Adrenal gland (tissue), 12 donors: ENCODE results near the gene HSPBAP1. TPM values are rescaled to one million over a fixed set of nuclear protein-coding genes. Genes with fewer than 3 reads are reported as not detected.
"Not testable (repeated sequence)": the region's sequence is repeated elsewhere in the genome, so short reads cannot be mapped to it uniquely, and the experiment has no call there.

ENCODE experiments used
- DNase-seq, 7 donors: peaks; one replicate each; pipeline ENCODE4 v3.0.0-alpha.2; 2019 to 2020
- H3K27ac ChIP-seq, 5 donors: fragments of 200-600 bp; sonication (generic) in 4 of 5; 1 replicate in 3 of 5; 2 replicates in 2 of 5; pipeline versions ENCODE4 v1.5.1 to v1.8.0; 2016 to 2020; ENCODE audit warnings: mild to moderate bottlenecking in 1 of 5
- H3K27me3 ChIP-seq: fragments of 200-600 bp; 2 replicates; pipeline ENCODE4 v1.8.0; 2021
- H3K36me3 ChIP-seq, 2 donors: fragments of 200-600 bp; replicated peaks in 1 of 2; 1 replicate in 1 of 2; 2 replicates in 1 of 2; pipeline versions ENCODE4 v1.5.1 to v1.8.0; 2018 to 2022
- H3K4me1 ChIP-seq, 2 donors: fragments of 200-600 bp; replicated peaks in 1 of 2; 1 replicate in 1 of 2; 2 replicates in 1 of 2; pipeline versions ENCODE4 v1.5.1 to v1.8.0; 2018 to 2021
- H3K4me3 ChIP-seq, 4 donors: fragments of 200-600 bp; sonication (generic) in 3 of 4; one replicate each; pipeline ENCODE4 v1.5.1; 2016 to 2018
- H3K9me3 ChIP-seq, 3 donors: fragments of 200-600 bp; sonication (generic) in 1 of 3; replicated peaks in 1 of 3; 1 replicate in 2 of 3; 2 replicates in 1 of 3; pipeline versions ENCODE4 v1.5.1 to v1.8.0; 2016 to 2021
- CTCF ChIP-seq, 6 experiments: fragments of 450-650 bp in 4 of 6; fragments of 200-600 bp in 2 of 6; sonication (generic) in 1 of 6; IDR thresholded peaks; 1 replicate in 5 of 6; 2 replicates in 1 of 6; pipeline versions ENCODE4 v1.5.1 to v1.8.0; 2016 to 2021; ENCODE audit warnings: antibody characterized with exemption in 6 of 6, mild to moderate bottlenecking in 2 of 6, moderate library complexity in 1 of 6
- POLR2A ChIP-seq, 2 donors: fragments of 450-650 bp; IDR thresholded peaks; one replicate each; pipeline ENCODE4 v1.6.1; 2017; ENCODE audit warnings: antibody characterized with exemption in 2 of 2, mild to moderate bottlenecking in 2 of 2, moderate library complexity in 1 of 2
- WGBS, 4 donors: extraction: QIAGEN DNeasy Blood & Tissue Kit in 2 of 4; methylation state at CpG; one replicate each; pipeline versions ENCODE4 v1.1.5 to v1.1.7; 2013 to 2017; 5-methylcytosine and 5-hydroxymethylcytosine counted together
- intact Hi-C, 2 donors: fragments of 100-400 bp; cut with DNase I; formaldehyde crosslinking; loops; one replicate each; pipeline versions ENCODE4 v1.14.1 to v1.15.0; 2022 to 2023
- polyA plus RNA-seq, 3 donors: library from polyadenylated mRNA; stranded (reverse); fragments of 200-250 nt in 2 of 3; fragments of 350-450 nt in 1 of 3; fragmentation: Illumina TruSeq in 1 of 3; extraction: RNeasy Lipid Tissue Mini Kit (QIAGEN cat#74804) in 1 of 3; gene quantifications; one replicate each; pipeline ENCODE4 v1.2.3, GENCODE V29; 2013 to 2014
- total RNA-seq, 9 donors: library from RNA; depleted of rRNA in 4 of 9; stranded (reverse); fragments of >200 nt in 4 of 9; fragments of 120-200 nt in 1 of 9; fragmentation: NEBNext Ultra II Directional in 1 of 9; extraction: Animal tissue kit (Norgen Biotek cat#: 25700) in 1 of 9; gene quantifications; one replicate each; pipeline versions ENCODE4 v1.1.0 to v1.2.4, GENCODE V29; 2013 to 2023
- donor health status: healthy with polysubstance abuse.
- donor health status: Bipolar disorder and iron deficiency.
- donor health status: DM: yes; HTN: yes; CAD: no.
- donor health status: DM: no; HTN: no; CAD: no.
- donor health status: DM: no; HTN: no; CAD: no.
- donor health status: DM: yes; HTN: yes; CAD: no.

Gene HSPBAP1
- total and polyA plus RNA-seq, 12 donors = 3.9 to 40.2 (median 10.3) TPM

DNA sequence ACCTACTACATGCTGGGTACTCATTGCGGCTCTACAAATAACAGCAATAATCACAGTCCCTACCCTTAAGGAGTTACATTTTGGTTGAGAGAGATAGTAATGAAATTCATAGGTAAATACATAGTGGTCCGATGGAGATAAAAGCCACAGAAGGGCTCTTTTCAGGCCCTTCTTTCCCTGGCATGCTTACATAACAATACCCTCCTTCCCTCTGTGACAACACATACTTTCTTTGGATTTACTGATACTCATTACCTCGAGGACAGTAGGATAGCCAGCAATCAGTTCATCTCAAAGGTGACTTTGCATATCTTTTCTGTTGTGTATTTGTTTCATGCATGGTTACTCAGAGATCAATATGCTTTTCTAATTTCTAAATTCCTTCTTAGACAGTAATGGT lies 54.5 kb downstream of the HSPBAP1 start:
- 80 to 93% (median 88%) methylated on average over 3 of the region's 3 CpGs for WGBS, 4 donors
- TF ChIP-seq CTCF (IDR thresholded peaks at IDR 0.05) (no peak), POLR2A (IDR thresholded peaks at IDR 0.05) (no peak)
- no peak overlapping the region for H3K27ac ChIP-seq
- no peaks in the 10 kb centered on the region for H3K9me3 ChIP-seq
- no peaks in the 10 kb centered on the region for H3K4me1 ChIP-seq
- H3K36me3 ChIP-seq = peaks cover 0 to 12% of the 10 kb centered on the region in 2 donors
- intact Hi-C loops = no loop called here
- DNase-seq = no peak
- H3K4me3 ChIP-seq = no peak overlapping the region
- H3K27me3 ChIP-seq = no peaks in the 10 kb centered on the region

DNA sequence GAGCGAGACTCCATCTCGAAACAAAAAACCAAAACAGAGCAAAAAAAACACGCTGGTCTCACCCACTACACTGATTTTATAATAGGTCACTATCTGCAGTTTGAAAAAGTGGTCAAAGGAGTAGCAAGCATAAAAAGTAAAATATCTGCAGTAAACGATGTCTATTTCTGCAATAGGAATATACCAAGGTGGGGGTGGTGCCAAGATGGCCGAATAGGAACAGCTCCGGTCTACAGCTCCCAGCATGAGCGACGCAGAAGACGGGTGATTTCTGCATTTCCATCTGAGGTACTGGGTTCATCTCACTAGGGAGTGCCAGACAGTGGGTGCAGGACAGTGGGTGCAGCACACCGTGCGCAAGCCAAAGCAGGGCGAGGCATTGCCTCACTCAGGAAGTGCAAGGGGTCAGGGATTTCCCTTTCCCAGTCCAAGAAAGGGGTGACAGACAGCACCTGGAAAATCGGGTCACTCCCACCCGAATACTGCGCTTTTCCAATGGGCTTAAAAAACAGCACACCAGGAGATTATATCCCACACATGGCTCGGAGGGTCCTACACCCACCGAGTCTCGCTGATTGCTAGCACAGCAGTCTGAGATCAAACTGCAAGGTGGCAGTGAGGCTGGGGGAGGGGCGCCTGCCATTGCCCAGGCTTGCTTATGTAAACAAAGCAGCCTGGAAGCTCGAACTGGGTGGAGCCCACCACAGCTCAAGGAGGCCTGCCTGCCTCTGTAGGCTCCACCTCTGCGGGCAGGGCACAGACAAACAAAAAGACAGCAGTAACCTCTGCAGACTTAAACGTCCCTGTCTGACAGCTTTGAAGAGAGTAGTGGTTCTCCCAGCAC lies 60.7 kb downstream of the HSPBAP1 start:
- WGBS, 4 donors = 91 to 96% (median 92%) methylated on average over 14 to 22 of the region's 22 CpGs
- H3K27me3 ChIP-seq, H3K9me3 ChIP-seq, H3K27ac ChIP-seq, H3K36me3 ChIP-seq, DNase-seq, intact Hi-C loops, H3K4me3 ChIP-seq, H3K4me1 ChIP-seq: not testable (repeated sequence)

GRCh38 chr3:122730240-122730639 lies 63.4 kb downstream of the HSPBAP1 start:
- H3K36me3 ChIP-seq = no peaks in the 10 kb centered on the region
- no peaks in the 10 kb centered on the region for H3K9me3 ChIP-seq
- 38 to 75% (median 51%) methylated on average over 4 of the region's 4 CpGs for WGBS, 4 donors
- DNase-seq = no peak
- no peak overlapping the region for H3K27ac ChIP-seq
- no peaks in the 10 kb centered on the region for H3K4me1 ChIP-seq
- no peaks in the 10 kb centered on the region for H3K27me3 ChIP-seq
- no peak overlapping the region for H3K4me3 ChIP-seq
- intact Hi-C loops = no loop called here
- TF ChIP-seq POLR2A (IDR thresholded peaks at IDR 0.05) (no peak), CTCF (IDR thresholded peaks at IDR 0.05) (no peak)

DNA sequence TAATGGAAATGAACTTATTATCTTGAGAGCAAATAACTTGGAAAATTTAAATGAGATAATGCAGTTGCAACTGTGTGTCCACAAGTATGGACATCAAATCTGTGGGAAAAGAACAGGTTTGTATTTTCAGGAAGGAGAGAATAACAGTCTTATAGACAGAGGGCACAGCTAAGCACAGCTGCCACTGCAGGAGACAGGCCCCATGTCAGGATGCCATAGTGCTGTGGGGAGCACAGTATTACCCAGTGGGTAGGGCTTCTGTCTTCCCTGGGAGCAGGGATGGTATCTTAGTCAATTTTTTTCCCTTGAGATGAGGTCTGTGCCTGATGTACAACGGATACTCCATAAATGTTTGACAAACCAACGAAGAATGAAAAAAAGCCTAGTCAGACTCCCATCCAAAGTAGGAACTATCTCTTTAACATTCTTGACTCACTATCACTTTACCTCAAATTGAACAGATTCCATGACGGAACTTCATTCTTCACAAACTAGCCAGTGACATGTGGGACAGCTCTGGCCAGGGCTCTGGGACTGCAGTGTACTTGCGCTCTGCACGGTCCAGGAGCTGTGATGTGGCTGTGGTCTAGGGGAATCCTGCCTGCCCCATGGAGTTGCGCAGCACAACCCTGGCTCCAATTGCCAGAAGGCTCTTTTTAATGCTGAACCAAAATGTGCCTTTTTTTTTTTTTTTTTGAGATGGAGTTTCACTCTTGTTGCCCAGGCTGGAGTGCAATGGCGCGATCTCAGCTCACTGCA lies 64.7 kb downstream of the HSPBAP1 start:
- Histone ChIP-seq H3K9me3 (no peaks in the 10 kb centered on the region), H3K36me3 (no peaks in the 10 kb centered on the region), H3K27ac (no peak overlapping the region), H3K4me3 (no peak overlapping the region), H3K27me3 (no peaks in the 10 kb centered on the region), H3K4me1 (no peaks in the 10 kb centered on the region)
- 96 to 99% (median 97%) methylated on average over 8 of the region's 8 CpGs for WGBS, 4 donors
- TF ChIP-seq POLR2A (IDR thresholded peaks at IDR 0.05) (no peak), CTCF (IDR thresholded peaks at IDR 0.05) (no peak)
- DNase-seq = no peak
- intact Hi-C loops = no loop called here
